ENCODE results near the gene SLC25A10.

Gene SLC25A10

DNA sequence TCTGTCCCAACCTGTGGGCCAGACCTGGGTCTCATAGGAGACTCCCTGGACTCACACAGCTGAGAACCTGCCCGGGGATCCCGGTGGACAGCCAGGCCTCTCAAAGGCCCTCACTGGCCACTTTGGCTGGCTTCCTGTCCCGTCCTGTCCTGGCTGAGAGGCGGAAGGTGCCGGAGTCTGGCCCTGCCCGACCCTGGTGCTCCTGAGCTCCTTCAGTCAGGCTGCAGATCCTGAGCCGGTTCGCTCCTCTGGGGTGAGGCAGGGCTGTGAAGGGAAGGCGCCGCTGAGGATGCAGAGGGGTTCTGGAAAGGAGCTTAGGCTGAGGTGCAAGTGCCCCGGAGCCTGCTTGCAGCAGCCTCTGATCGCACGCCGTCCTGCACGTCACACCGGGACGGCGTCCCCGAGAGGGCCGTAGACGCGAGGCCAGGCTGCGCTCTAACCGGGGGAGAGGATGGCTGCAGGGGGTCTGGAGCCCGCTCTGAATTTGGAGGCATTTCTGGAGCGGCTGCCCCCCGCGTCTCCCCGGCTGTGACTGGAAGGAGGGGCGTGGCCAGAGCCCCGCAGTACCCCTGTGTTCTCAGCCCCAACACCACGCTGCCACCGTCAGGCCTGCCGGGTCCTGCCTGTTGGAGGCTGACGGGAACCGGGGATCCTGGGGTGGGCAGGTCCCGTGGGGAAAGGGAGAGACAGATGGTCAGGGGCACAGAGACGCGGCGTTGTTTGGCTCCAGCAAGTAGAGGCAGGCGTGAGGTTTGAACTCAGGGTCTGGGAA lies 24.1 kb upstream of the SLC25A10 start:
- H3K4me1 ChIP-seq (ENCODE audit: control insufficient read depth, insufficient read depth, low read length) = peaks cover 13% of the 10 kb centered on the region
- H3K36me3 ChIP-seq (ENCODE audit: control insufficient read depth, insufficient read depth, low read length) = peaks cover 17% of the 10 kb centered on the region
- H3K27ac ChIP-seq (ENCODE audit: insufficient read depth, low read depth, low read length, poor library complexity, severe bottlenecking) = no peak overlapping the region
- WGBS, 2 experiments = 95 to 96% methylated on average over 41 of the region's 41 CpGs
- H3K27me3 ChIP-seq (ENCODE audit: control insufficient read depth, insufficient read depth, low read length, poor library complexity, severe bottlenecking) = no peaks in the 10 kb centered on the region
- H3K4me3 ChIP-seq (ENCODE audit: insufficient read depth, low read depth, low read length) = no peak overlapping the region
- H3K9me3 ChIP-seq (ENCODE audit: control insufficient read depth, low read length) = no peaks in the 10 kb centered on the region

DNA sequence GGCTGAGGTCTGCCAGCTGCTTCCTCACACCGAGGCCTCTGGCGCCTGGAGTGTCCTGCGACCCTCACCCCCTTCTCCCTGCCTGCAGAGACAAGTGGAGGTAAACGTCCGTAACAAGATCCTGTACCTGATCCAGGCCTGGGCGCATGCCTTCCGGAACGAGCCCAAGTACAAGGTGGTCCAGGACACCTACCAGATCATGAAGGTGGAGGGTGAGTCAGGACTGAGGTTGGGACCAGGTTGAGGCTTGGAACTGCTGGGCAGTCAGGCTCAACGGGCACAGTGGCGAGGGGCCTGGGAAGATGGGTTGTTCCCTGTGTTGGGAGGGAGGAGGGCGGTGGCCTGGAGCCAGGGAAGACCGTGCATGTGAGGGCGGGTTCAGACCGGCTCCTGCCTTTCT lies 23.5 kb upstream of the SLC25A10 start:
- H3K36me3 ChIP-seq (ENCODE audit: control insufficient read depth, insufficient read depth, low read length) = peaks cover 17% of the 10 kb centered on the region
- H3K4me1 ChIP-seq (ENCODE audit: control insufficient read depth, insufficient read depth, low read length) = peaks cover 13% of the 10 kb centered on the region
- H3K27me3 ChIP-seq (ENCODE audit: control insufficient read depth, insufficient read depth, low read length, poor library complexity, severe bottlenecking) = no peaks in the 10 kb centered on the region
- no peak overlapping the region for H3K4me3 ChIP-seq (ENCODE audit: insufficient read depth, low read depth, low read length)
- 95 to 96% methylated on average over 14 of the region's 14 CpGs for WGBS, 2 experiments
- H3K27ac ChIP-seq (ENCODE audit: insufficient read depth, low read depth, low read length, poor library complexity, severe bottlenecking) = no peak overlapping the region
- H3K9me3 ChIP-seq (ENCODE audit: control insufficient read depth, low read length) = no peaks in the 10 kb centered on the region

DNA sequence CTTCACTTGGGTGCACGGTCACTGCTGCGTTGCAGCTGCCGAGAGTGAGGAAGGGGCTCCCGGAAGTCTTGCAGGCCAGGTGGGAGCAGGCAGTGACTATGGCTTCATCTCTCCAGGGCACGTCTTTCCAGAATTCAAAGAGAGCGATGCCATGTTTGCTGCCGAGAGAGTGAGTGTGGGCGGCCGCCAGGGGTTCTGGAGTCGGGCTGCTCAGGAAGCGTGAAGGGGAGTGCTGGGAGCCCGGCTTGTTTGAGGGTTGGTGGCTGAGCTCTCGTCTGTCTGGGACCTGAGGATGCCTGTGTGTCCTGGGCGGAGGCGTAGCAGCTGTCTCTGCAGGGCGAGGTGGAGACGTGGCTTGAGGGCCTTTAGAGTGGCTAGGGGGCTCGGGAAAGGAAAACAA lies 22.0 kb upstream of the SLC25A10 start:
- Histone ChIP-seq H3K4me1 (ENCODE audit: control insufficient read depth, insufficient read depth, low read length) (peaks cover 5% of the 10 kb centered on the region), H3K36me3 (ENCODE audit: control insufficient read depth, insufficient read depth, low read length) (peaks cover 28% of the 10 kb centered on the region), H3K27me3 (ENCODE audit: control insufficient read depth, insufficient read depth, low read length, poor library complexity, severe bottlenecking) (no peaks in the 10 kb centered on the region), H3K9me3 (ENCODE audit: control insufficient read depth, low read length) (no peaks in the 10 kb centered on the region), H3K4me3 (ENCODE audit: insufficient read depth, low read depth, low read length) (no peak overlapping the region), H3K27ac (ENCODE audit: insufficient read depth, low read depth, low read length, poor library complexity, severe bottlenecking) (no peak overlapping the region)
- WGBS, 2 experiments = 95 to 96% methylated on average over 18 of the region's 18 CpGs

DNA sequence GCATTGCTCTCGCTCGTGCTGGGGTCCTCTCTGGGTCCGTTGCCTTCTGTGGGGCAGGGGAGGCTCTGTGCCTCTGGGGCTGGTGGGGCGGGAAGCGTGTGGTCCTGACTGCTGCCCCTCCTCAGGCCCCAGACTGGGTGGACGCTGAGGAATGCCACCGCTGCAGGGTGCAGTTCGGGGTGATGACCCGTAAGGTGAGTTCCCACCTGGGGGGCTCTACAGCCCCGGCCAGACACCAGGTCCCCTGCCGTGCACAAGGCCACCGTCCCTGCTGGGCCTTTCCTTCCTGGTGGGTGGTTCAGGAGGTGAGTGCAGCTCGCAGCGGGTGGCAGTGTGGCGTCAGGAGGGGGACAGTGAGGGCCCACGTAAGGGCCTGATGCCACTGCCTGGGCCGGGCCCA lies 21.5 kb upstream of the SLC25A10 start:
- WGBS, 2 experiments = 93 to 94% methylated on average over 17 of the region's 17 CpGs
- Histone ChIP-seq H3K36me3 (ENCODE audit: control insufficient read depth, insufficient read depth, low read length) (peaks cover 33% of the 10 kb centered on the region), H3K4me3 (ENCODE audit: insufficient read depth, low read depth, low read length) (no peak overlapping the region)

DNA sequence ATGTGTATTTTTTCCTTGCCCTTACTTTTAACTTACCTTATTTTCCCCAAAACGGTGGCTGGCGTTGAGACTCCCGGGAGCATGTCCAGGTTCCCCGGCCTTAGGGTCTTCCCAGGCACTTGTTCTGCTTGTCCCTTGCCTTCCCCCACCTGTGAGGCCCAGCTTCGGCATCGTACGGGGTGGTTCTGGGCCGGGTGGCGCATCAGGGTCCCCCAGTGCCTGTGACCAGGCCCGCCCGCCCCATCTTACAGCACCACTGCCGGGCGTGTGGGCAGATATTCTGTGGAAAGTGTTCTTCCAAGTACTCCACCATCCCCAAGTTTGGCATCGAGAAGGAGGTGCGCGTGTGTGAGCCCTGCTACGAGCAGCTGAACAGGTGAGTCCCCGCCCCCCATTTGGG lies 20.9 kb upstream of the SLC25A10 start:
- H3K4me3 ChIP-seq (ENCODE audit: insufficient read depth, low read depth, low read length) = no peak overlapping the region
- H3K9me3 ChIP-seq (ENCODE audit: control insufficient read depth, low read length) = no peaks in the 10 kb centered on the region
- H3K27me3 ChIP-seq (ENCODE audit: control insufficient read depth, insufficient read depth, low read length, poor library complexity, severe bottlenecking) = no peaks in the 10 kb centered on the region
- peaks cover 35% of the 10 kb centered on the region for H3K36me3 ChIP-seq (ENCODE audit: control insufficient read depth, insufficient read depth, low read length)
- no peak overlapping the region for H3K27ac ChIP-seq (ENCODE audit: insufficient read depth, low read depth, low read length, poor library complexity, severe bottlenecking)
- H3K4me1 ChIP-seq (ENCODE audit: control insufficient read depth, insufficient read depth, low read length) = no peaks in the 10 kb centered on the region
- WGBS, 2 experiments = 95 to 96% methylated on average over 18 of the region's 18 CpGs

More for the DNA sequence above, 21.5 kb upstream of the SLC25A10 start:
- Histone ChIP-seq H3K27me3 (ENCODE audit: control insufficient read depth, insufficient read depth, low read length, poor library complexity, severe bottlenecking) (no peaks in the 10 kb centered on the region), H3K9me3 (ENCODE audit: control insufficient read depth, low read length) (no peaks in the 10 kb centered on the region), H3K27ac (ENCODE audit: insufficient read depth, low read depth, low read length, poor library complexity, severe bottlenecking) (no peak overlapping the region), H3K4me1 (ENCODE audit: control insufficient read depth, insufficient read depth, low read length) (peaks cover under 1% of the 10 kb centered on the region)

DNA sequence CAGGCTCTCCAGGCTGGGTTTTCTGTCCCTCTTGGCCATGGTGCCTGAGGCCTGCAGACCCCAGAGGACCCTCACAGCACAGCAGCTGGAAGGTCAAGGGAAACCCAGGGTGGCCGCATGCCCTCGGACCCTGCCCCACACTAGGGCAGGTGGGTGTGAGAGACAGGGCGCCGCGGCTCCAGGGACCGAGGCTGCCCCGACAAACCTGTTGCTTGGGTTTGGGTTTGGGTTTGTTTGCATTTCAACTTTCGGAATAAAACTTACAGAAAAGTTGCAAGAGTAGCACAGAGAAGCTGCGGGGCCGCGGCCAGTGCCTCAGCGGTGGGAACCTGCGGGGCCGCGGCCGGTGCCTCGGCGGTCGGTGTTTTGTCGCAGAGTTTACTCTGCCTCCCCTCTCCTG lies 20.5 kb upstream of the SLC25A10 start:
- Histone ChIP-seq H3K36me3 (ENCODE audit: control insufficient read depth, insufficient read depth, low read length) (peaks cover 34% of the 10 kb centered on the region), H3K27me3 (ENCODE audit: control insufficient read depth, insufficient read depth, low read length, poor library complexity, severe bottlenecking) (no peaks in the 10 kb centered on the region), H3K9me3 (ENCODE audit: control insufficient read depth, low read length) (no peaks in the 10 kb centered on the region), H3K4me1 (ENCODE audit: control insufficient read depth, insufficient read depth, low read length) (no peaks in the 10 kb centered on the region), H3K4me3 (ENCODE audit: insufficient read depth, low read depth, low read length) (no peak overlapping the region), H3K27ac (ENCODE audit: insufficient read depth, low read depth, low read length, poor library complexity, severe bottlenecking) (no peak overlapping the region)
- 96 to 97% methylated on average over 20 of the region's 20 CpGs for WGBS, 2 experiments

DNA sequence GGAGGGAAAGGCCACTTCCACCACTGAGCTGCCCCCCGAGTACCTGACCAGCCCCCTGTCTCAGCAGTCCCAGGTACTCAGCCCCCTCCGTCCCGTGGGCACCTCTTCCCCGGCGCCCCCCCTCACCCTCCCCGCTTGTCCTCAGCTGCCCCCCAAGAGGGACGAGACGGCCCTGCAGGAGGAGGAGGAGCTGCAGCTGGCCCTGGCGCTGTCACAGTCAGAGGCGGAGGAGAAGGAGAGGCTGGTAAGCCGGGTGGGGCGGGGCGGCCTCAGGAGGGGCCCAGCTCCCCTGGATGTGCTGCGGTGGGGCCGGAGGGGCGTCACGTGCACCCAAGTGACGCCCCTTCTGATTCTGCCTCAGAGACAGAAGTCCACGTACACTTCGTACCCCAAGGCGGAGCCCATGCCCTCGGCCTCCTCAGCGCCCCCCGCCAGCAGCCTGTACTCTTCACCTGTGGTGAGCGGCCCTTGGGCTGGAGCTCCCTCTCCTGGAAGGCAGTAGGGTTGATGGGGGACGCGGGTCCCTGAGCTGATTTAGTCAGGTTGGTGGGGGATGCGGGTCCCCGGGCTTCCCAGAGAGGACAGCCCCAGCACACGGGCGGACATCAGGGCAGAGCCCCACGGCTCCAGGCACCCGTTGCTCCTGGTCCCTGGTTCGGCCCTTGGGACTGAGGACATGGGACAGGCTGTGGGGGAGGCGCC lies 18.4 kb upstream of the SLC25A10 start:
- no peaks in the 10 kb centered on the region for H3K4me1 ChIP-seq (ENCODE audit: control insufficient read depth, insufficient read depth, low read length)
- H3K27me3 ChIP-seq (ENCODE audit: control insufficient read depth, insufficient read depth, low read length, poor library complexity, severe bottlenecking) = no peaks in the 10 kb centered on the region
- 94% methylated on average over 35 of the region's 35 CpGs for WGBS, 2 experiments
- no peak overlapping the region for H3K27ac ChIP-seq (ENCODE audit: insufficient read depth, low read depth, low read length, poor library complexity, severe bottlenecking)
- no peak overlapping the region for H3K4me3 ChIP-seq (ENCODE audit: insufficient read depth, low read depth, low read length)
- H3K9me3 ChIP-seq (ENCODE audit: control insufficient read depth, low read length) = no peaks in the 10 kb centered on the region
- H3K36me3 ChIP-seq (ENCODE audit: control insufficient read depth, insufficient read depth, low read length) = peaks cover 29% of the 10 kb centered on the region

DNA sequence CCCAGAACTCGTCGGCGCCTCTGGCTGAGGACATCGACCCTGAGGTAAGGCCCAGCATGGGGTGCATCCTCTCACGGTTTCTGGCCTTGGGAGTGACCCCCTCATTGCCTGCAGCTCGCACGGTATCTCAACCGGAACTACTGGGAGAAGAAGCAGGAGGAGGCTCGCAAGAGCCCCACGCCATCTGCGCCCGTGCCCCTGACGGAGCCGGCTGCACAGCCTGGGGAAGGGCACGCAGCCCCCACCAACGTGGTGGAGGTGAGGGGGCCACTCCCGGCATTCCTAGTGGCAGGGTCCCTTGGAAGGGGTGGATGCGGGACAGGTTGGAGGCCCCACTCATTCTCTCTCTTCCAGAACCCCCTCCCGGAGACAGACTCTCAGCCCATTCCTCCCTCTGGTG lies 17.3 kb upstream of the SLC25A10 start:
- H3K4me3 ChIP-seq (ENCODE audit: insufficient read depth, low read depth, low read length) = no peak overlapping the region
- WGBS, 2 experiments = 95 to 96% methylated on average over 19 of the region's 19 CpGs
- no peaks in the 10 kb centered on the region for H3K4me1 ChIP-seq (ENCODE audit: control insufficient read depth, insufficient read depth, low read length)
- H3K36me3 ChIP-seq (ENCODE audit: control insufficient read depth, insufficient read depth, low read length) = peaks cover 36% of the 10 kb centered on the region
- no peaks in the 10 kb centered on the region for H3K9me3 ChIP-seq (ENCODE audit: control insufficient read depth, low read length)
- H3K27ac ChIP-seq (ENCODE audit: insufficient read depth, low read depth, low read length, poor library complexity, severe bottlenecking) = no peak overlapping the region
- H3K27me3 ChIP-seq (ENCODE audit: control insufficient read depth, insufficient read depth, low read length, poor library complexity, severe bottlenecking) = no peaks in the 10 kb centered on the region

DNA sequence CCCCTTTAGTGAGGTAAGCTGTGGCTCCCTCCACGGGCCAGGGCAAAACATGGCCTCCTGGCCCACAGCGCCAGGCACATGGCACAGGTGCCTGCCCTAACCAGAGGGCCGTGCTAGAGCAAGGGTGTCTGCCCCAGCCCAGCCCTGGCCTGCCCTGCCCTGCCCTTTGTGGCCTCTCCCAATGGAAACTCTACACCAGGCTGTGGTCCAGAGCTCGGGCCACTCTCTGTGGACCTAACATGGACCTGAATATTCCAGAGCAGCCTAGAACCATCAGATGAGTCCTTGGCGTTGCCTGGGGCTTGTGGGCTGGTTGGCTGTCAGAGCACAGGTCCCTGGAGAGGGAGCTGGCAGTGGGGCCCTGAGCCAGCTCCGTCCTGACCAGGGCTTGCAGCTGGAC lies 16.9 kb upstream of the SLC25A10 start:
- Histone ChIP-seq H3K9me3 (ENCODE audit: control insufficient read depth, low read length) (no peaks in the 10 kb centered on the region), H3K4me3 (ENCODE audit: insufficient read depth, low read depth, low read length) (no peak overlapping the region), H3K27me3 (ENCODE audit: control insufficient read depth, insufficient read depth, low read length, poor library complexity, severe bottlenecking) (no peaks in the 10 kb centered on the region), H3K27ac (ENCODE audit: insufficient read depth, low read depth, low read length, poor library complexity, severe bottlenecking) (no peak overlapping the region), H3K36me3 (ENCODE audit: control insufficient read depth, insufficient read depth, low read length) (peaks cover 39% of the 10 kb centered on the region), H3K4me1 (ENCODE audit: control insufficient read depth, insufficient read depth, low read length) (no peaks in the 10 kb centered on the region)
- WGBS, 2 experiments = 95 to 96% methylated on average over 6 of the region's 6 CpGs

DNA sequence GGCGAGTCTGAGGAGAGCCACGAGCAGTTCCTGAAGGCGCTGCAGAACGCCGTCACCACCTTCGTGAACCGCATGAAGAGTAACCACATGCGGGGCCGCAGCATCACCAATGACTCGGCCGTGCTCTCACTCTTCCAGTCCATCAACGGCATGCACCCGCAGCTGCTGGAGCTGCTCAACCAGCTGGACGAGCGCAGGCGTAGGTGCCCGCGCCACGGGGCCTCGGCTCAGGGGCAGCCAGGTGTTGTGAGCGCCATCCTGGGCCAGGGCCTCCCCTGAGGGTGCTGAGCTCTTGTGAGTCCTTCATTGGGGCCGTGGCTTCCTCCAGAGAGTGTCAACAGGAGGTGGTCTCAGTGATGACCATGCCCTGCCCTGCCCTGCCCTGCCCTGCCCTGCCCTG lies 16.3 kb upstream of the SLC25A10 start:
- Histone ChIP-seq H3K4me1 (ENCODE audit: control insufficient read depth, insufficient read depth, low read length) (no peaks in the 10 kb centered on the region), H3K36me3 (ENCODE audit: control insufficient read depth, insufficient read depth, low read length) (peaks cover 39% of the 10 kb centered on the region), H3K9me3 (ENCODE audit: control insufficient read depth, low read length) (no peaks in the 10 kb centered on the region), H3K27me3 (ENCODE audit: control insufficient read depth, insufficient read depth, low read length, poor library complexity, severe bottlenecking) (no peaks in the 10 kb centered on the region), H3K4me3 (ENCODE audit: insufficient read depth, low read depth, low read length) (no peak overlapping the region), H3K27ac (ENCODE audit: insufficient read depth, low read depth, low read length, poor library complexity, severe bottlenecking) (no peak overlapping the region)
- WGBS, 2 experiments = 96 to 97% methylated on average over 22 of the region's 22 CpGs

Data from ectodermal cell (in vitro differentiated cells).